Measurements from ENCODE around the gene ENPP6. TPM values are rescaled to one million over a fixed set of nuclear protein-coding genes. Genes with fewer than 3 reads are reported as not detected.

The ENPP6 gene
- total and polyA plus RNA-seq, 2 experiments from 2014 or later: 0.11 TPM; not detected in 1

GRCh38 chr4:184145596-184145995 is 72.1 kb downstream of the ENPP6 start:
- H4K20me1 ChIP-seq (replicated peaks; ENCODE audit: insufficient read depth): no peaks in the 10 kb centered on the region
- Mint-ChIP-seq H3K36me3 (ENCODE audit: low read depth) (peaks cover 3% of the 10 kb centered on the region; the same call in 1 of the 3 replicates), H3K27me3 (ENCODE audit: insufficient read depth, low read depth, poor library complexity) (peaks cover 5% of the 10 kb centered on the region), H3K27ac (no peak overlapping the region), H3K9me3 (peaks cover 9% of the 10 kb centered on the region; the same call in 2 of the 3 replicates), H3K4me3 (no peak overlapping the region), H3K4me1 (peaks cover 10% of the 10 kb centered on the region)
- H3K4me2 ChIP-seq: no peak overlapping the region
- H3K9me2 ChIP-seq (ENCODE audit: insufficient read depth): no peaks in the 10 kb centered on the region
- ATAC-seq (no peak), DNase-seq (ENCODE audit: low spot score) (no peak)
- no peaks in the 10 kb centered on the region for H3F3A ChIP-seq (replicated peaks; ENCODE audit: low read depth)
- no peak overlapping the region for H3K27ac ChIP-seq (ENCODE audit: low read depth)
- H3K36me3 ChIP-seq (ENCODE audit: insufficient read depth): no peaks in the 10 kb centered on the region
- no peak overlapping the region for H3K4me3 ChIP-seq
- peak overlapping the region; percentile 72; the same call in 1 of the 2 replicates for H2AFZ ChIP-seq
- no peaks in the 10 kb centered on the region for H3K4me1 ChIP-seq (ENCODE audit: insufficient read depth)
- H3K79me2 ChIP-seq (replicated peaks; ENCODE audit: insufficient read depth): no peaks in the 10 kb centered on the region
- TF ChIP-seq, protein P1, sequence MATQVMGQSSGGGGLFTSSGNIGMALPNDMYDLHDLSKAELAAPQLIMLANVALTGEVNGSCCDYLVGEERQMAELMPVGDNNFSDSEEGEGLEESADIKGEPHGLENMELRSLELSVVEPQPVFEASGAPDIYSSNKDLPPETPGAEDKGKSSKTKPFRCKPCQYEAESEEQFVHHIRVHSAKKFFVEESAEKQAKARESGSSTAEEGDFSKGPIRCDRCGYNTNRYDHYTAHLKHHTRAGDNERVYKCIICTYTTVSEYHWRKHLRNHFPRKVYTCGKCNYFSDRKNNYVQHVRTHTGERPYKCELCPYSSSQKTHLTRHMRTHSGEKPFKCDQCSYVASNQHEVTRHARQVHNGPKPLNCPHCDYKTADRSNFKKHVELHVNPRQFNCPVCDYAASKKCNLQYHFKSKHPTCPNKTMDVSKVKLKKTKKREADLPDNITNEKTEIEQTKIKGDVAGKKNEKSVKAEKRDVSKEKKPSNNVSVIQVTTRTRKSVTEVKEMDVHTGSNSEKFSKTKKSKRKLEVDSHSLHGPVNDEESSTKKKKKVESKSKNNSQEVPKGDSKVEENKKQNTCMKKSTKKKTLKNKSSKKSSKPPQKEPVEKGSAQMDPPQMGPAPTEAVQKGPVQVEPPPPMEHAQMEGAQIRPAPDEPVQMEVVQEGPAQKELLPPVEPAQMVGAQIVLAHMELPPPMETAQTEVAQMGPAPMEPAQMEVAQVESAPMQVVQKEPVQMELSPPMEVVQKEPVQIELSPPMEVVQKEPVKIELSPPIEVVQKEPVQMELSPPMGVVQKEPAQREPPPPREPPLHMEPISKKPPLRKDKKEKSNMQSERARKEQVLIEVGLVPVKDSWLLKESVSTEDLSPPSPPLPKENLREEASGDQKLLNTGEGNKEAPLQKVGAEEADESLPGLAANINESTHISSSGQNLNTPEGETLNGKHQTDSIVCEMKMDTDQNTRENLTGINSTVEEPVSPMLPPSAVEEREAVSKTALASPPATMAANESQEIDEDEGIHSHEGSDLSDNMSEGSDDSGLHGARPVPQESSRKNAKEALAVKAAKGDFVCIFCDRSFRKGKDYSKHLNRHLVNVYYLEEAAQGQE (IDR thresholded peaks at IDR 0.05; ENCODE audit: unreplicated experiment): no peak
- TF ChIP-seq ZNF114 (CRISPR knock-in tag; IDR thresholded peaks at IDR 0.05): no peak
- TF ChIP-seq EZH2phosphoT487 (IDR thresholded peaks at IDR 0.05; ENCODE audit: unreplicated experiment): no peak
- TF ChIP-seq CTCF (conservative IDR thresholded peaks at IDR 0.05; ENCODE audit: low read depth in 2 of 2): no peak
- TF ChIP-seq JUNB (IDR thresholded peaks at IDR 0.05; ENCODE audit: unreplicated experiment): no peak
- no peaks in the 10 kb centered on the region for H3K27me3 ChIP-seq (ENCODE audit: insufficient read depth)

DNA sequence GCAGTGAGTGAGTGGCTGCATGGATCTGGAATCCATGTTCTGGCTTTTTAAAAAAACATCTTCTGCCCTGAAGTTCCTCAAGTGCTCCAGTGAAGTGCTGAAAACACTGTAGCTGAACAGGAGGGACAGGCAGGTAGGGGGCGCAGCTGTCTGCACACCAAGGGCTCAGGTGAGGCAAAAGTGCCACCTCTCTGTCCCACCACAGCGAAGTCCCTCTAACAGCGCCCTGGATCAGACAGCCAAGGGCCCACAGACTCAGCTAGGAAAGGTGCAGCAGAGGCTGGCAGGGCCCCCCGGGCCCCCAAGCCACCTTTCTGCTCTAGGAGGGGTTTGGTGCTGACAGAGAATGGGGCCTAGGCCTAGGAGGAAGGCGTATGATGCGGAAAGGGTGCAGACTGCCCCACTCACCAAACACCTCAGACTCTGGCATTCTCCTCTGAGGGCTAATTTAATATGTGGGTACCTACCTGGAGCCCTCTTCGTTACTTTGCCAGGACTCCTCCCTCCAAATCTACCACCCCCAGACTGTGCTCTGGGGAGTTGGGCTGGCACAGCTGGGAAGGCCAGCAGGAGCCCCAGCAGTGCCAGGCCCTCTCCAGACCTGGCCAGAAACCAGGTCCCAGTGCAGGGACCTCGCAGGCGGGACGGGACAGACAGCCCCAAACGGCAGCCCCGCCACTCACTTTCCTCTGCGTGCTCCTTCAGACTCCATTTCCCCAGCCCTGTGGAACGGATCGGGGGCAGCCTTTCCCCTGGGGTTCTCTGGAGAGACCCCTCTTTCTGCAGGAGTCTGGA is 73.7 kb downstream of the ENPP6 start:
- peak; percentile 93 for ATAC-seq

More for the DNA sequence above, 73.7 kb downstream of the ENPP6 start:
- Mint-ChIP-seq H3K27ac (no peak overlapping the region), H3K4me3 (no peak overlapping the region), H3K9me3 (peaks cover 11% of the 10 kb centered on the region), H3K36me3 (ENCODE audit: low read depth) (peaks cover 6% of the 10 kb centered on the region), H3K4me1 (peaks cover 10% of the 10 kb centered on the region), H3K27me3 (ENCODE audit: insufficient read depth, low read depth, poor library complexity) (peaks cover 5% of the 10 kb centered on the region)
- Histone ChIP-seq H3K27me3 (ENCODE audit: insufficient read depth) (no peaks in the 10 kb centered on the region), H3K4me2 (no peak overlapping the region), H3K79me2 (replicated peaks; ENCODE audit: insufficient read depth) (no peaks in the 10 kb centered on the region), H4K20me1 (replicated peaks; ENCODE audit: insufficient read depth) (no peaks in the 10 kb centered on the region), H3F3A (replicated peaks; ENCODE audit: low read depth) (no peaks in the 10 kb centered on the region), H3K27ac (ENCODE audit: low read depth) (no peak overlapping the region), H3K9me2 (ENCODE audit: insufficient read depth) (no peaks in the 10 kb centered on the region), H3K36me3 (ENCODE audit: insufficient read depth) (no peaks in the 10 kb centered on the region), H3K4me3 (no peak overlapping the region), H3K4me1 (ENCODE audit: insufficient read depth) (no peaks in the 10 kb centered on the region), H2AFZ (peak overlapping the region; percentile 72; the same call in 1 of the 2 replicates)
- peak; percentile 59 for DNase-seq (ENCODE audit: low spot score)
- TF ChIP-seq CTCF (conservative IDR thresholded peaks at IDR 0.05; ENCODE audit: low read depth in 2 of 2) (peak; percentile 54 to 77), ETS1 (IDR thresholded peaks at IDR 0.05) (no peak), JUNB (IDR thresholded peaks at IDR 0.05; ENCODE audit: unreplicated experiment) (no peak), ZNF331 (CRISPR knock-in tag; IDR thresholded peaks at IDR 0.05; ENCODE audit: low read depth) (no peak), EZH2phosphoT487 (IDR thresholded peaks at IDR 0.05; ENCODE audit: unreplicated experiment) (no peak)
- TF ChIP-seq, protein P1 (IDR thresholded peaks at IDR 0.05; ENCODE audit: unreplicated experiment): no peak
